ENCODE results near the gene RERG. TPM values are rescaled to one million over a fixed set of nuclear protein-coding genes. Genes with fewer than 3 reads are reported as not detected.

Gene RERG
- polyA plus RNA-seq, 1 experiment = 0.12 TPM

DNA sequence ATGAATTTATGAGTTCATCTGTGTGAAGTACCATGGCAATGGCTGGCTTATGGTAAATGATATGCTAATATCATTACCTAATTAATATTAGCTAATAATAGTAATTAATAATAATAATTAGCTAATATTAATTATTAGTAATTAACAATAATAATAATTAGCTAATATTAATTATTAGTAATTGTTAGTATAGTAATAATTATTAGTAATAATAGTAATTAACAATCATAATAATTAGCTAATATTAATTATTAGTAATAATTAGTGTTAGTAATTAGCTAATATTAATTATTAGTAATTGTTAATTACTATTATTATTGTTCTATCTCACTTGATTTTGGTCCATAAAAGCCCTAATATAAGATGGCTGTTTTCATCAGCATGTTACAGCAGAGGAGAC, 19.8 kb downstream of the RERG start:
- TF ChIP-seq CTCF (IDR thresholded peaks at IDR 0.05; ENCODE audit: low read depth, low read length) = no peak
- Histone ChIP-seq H3K27ac (ENCODE audit: low read depth, low read length) (no peak overlapping the region), H3K4me3 (ENCODE audit: low read depth, low read length) (no peak overlapping the region), H3K9me3 (ENCODE audit: control insufficient read depth, insufficient read depth, low read length) (no peaks in the 10 kb centered on the region), H3K27me3 (ENCODE audit: control insufficient read depth, insufficient read depth, low read length) (no peaks in the 10 kb centered on the region)
- no peak for DNase-seq (ENCODE audit: low read depth, low spot score)
- CTCF ChIA-PET = interaction anchor here (2.7 kb wide), 1 partner anchor 20 kb away, joined by 19 read pairs; the partner anchor contains the start of gene RERG
- POLR2A ChIA-PET = no interaction called here

- no peaks in the 10 kb centered on the region for H3K27me3 ChIP-seq (ENCODE audit: control insufficient read depth, insufficient read depth, low read length)
- ChIA-PET POLR2A (no interaction called here), CTCF (interaction anchor here (2.7 kb wide), 1 partner anchor 20 kb away, joined by 19 read pairs; the partner anchor contains the start of gene RERG)
- no peaks in the 10 kb centered on the region for H3K9me3 ChIP-seq (ENCODE audit: control insufficient read depth, insufficient read depth, low read length)
- no peak overlapping the region for H3K27ac ChIP-seq (ENCODE audit: low read depth, low read length)
- no peak for DNase-seq (ENCODE audit: low read depth, low spot score)
- TF ChIP-seq CTCF (IDR thresholded peaks at IDR 0.05; ENCODE audit: low read depth, low read length) = no peak
- no peak overlapping the region for H3K4me3 ChIP-seq (ENCODE audit: low read depth, low read length)
Measured at GRCh38 chr12:15201056-15201455, 20.2 kb downstream of the RERG start.

DNA sequence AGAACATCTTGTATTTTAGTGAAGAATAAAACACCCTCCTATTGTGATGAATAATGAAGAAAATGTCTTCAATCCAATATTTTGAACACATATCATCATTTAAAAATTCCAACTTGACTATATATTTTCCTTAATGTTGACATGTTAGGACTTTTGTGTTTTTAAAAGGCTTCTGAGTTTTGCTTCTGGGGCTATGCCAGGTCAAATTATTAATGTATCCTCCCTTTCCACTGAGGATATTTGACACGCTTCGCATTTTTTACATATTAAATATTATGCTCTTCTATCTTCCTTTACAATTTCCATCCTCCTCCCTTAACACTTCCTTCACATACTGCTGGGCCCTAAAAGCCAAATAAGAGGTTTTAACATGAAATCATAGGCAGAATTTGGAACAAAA, 20.6 kb downstream of the RERG start:
- no peak for DNase-seq (ENCODE audit: low read depth, low spot score)
- H3K27ac ChIP-seq (ENCODE audit: low read depth, low read length) = no peak overlapping the region
- POLR2A ChIA-PET = no interaction called here
- H3K9me3 ChIP-seq (ENCODE audit: control insufficient read depth, insufficient read depth, low read length) = no peaks in the 10 kb centered on the region
- CTCF ChIA-PET = interaction anchor here (2.7 kb wide), 1 partner anchor 21 kb away, joined by 19 read pairs; the partner anchor contains the start of gene RERG
- no peak for TF ChIP-seq CTCF (IDR thresholded peaks at IDR 0.05; ENCODE audit: low read depth, low read length)
- no peaks in the 10 kb centered on the region for H3K27me3 ChIP-seq (ENCODE audit: control insufficient read depth, insufficient read depth, low read length)
- H3K4me3 ChIP-seq (ENCODE audit: low read depth, low read length) = no peak overlapping the region

DNA sequence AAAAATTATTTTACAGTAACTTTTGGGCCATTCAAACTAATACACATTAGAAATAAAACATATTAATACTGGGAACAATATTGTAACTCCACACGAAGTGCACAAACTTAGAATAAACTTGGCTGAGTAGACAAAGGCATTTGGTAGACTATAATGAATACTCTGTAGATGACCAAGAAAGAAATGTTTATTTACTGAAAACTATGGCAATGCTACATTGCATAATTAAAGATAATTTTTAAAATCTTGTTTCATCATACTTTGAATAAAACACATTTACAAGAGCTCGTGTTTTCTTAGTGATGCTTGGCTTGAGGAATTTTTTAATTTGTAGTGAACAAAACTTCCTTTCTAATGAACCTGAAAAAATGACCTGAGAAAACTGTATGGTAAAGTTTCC, 21.3 kb downstream of the RERG start:
- no peaks in the 10 kb centered on the region for H3K27me3 ChIP-seq (ENCODE audit: control insufficient read depth, insufficient read depth, low read length)
- DNase-seq (ENCODE audit: low read depth, low spot score) = no peak
- H3K9me3 ChIP-seq (ENCODE audit: control insufficient read depth, insufficient read depth, low read length) = no peaks in the 10 kb centered on the region
- no peak overlapping the region for H3K4me3 ChIP-seq (ENCODE audit: low read depth, low read length)
- no peak for TF ChIP-seq CTCF (IDR thresholded peaks at IDR 0.05; ENCODE audit: low read depth, low read length)
- POLR2A ChIA-PET = no interaction called here
- CTCF ChIA-PET = interaction anchor here (0.5 to 2.7 kb wide), 2 partner anchors 13 to 21 kb away, joined by 3 to 19 read pairs; partner anchors contain the start of gene RERG
- H3K27ac ChIP-seq (ENCODE audit: low read depth, low read length) = no peak overlapping the region

DNA sequence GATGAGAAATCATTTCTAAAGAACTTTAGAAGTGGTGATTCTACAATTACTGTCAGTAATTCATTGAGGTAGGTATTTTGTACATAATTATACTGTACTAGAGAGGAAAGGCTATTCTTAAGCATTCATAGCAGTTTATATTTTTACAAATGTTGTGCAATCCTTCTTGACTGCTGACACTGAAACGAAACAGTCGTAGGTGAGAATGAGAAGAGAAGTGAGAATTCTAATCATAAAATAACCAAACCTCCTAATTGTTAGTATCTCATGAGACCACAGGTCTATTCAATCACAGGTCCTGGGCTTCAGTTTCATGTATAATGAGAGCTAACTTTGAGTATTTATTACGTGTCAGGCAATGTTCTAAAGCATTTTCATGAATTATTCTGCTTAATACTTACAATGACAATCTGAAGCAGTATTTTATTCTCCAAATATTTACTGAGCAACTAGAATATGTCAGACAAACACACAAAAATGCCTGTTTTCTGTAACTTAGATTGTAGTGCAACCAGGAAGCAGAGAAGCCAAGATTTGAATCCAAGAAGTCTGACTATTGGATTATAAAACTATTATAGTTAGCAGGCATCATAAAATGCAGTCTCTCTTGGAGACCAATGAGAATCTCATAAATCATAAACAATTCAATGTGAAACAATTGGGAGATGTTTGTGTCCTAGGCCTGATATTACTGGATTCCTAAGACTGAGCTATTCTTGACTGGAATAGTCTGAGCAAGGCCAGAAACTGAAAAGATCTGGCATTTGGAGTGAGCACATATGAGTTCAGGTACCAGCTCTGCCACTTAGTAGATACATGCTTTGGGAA, 24.3 kb downstream of the RERG start:
- ChIA-PET CTCF (interaction anchor here (3.6 kb wide), 1 partner anchor 24 kb away, joined by 11 read pairs; the partner anchor contains the start of gene RERG), POLR2A (no interaction called here)
- Histone ChIP-seq H3K27ac (ENCODE audit: low read depth, low read length) (no peak overlapping the region), H3K9me3 (ENCODE audit: control insufficient read depth, insufficient read depth, low read length) (no peaks in the 10 kb centered on the region), H3K4me3 (ENCODE audit: low read depth, low read length) (no peak overlapping the region), H3K27me3 (ENCODE audit: control insufficient read depth, insufficient read depth, low read length) (no peaks in the 10 kb centered on the region)
- no peak for DNase-seq (ENCODE audit: low read depth, low spot score)
- TF ChIP-seq CTCF (IDR thresholded peaks at IDR 0.05; ENCODE audit: low read depth, low read length) = no peak
